MCF 10A (cell line): ENCODE data around the gene VWA3A. TPM values are rescaled to one million over a fixed set of nuclear protein-coding genes. Genes with fewer than 3 reads are reported as not detected.
"Not testable (repeated sequence)": the region's sequence is repeated elsewhere in the genome, so short reads cannot be mapped to it uniquely, and the experiment has no call there.

ENCODE experiments used
- BruUV-seq: library from RNA; stranded (reverse); fragments of 400-500 nt; replicated peaks from 2 replicates; lab custom pipeline; 2021; lab: Mats Ljungman, UMichigan
- CTCF ChIA-PET: fragments of 300-600 bp; sonication (Branson Sonifier 250); formaldehyde crosslinking; extraction: SDS; loops from one replicate; lab custom pipeline; 2021; ENCODE audit warnings: antibody characterized with exemption, inconsistent platforms; lab: Yijun Ruan, JAX
- POLR2A ChIA-PET: fragments of 300-600, 350-650 bp; sonication (Branson Sonifier 250); formaldehyde crosslinking; extraction: SDS; loops from one replicate; lab custom pipeline; 2020; ENCODE audit warnings: antibody characterized with exemption, inconsistent platforms; lab: Yijun Ruan, JAX
- DNase-seq: peaks from one replicate; pipeline ENCODE4 v3.0.0-alpha.2; 2018; ENCODE audit not compliant: unreplicated experiment
- H3K27ac Mint-ChIP-seq: one replicate; pipeline ENCODE4 v1.8.0; 2022; ENCODE audit warnings: mild to moderate bottlenecking, low read depth, mixed read lengths; ENCODE audit not compliant: unreplicated experiment
- H3K27me3 Mint-ChIP-seq: one replicate; pipeline ENCODE4 v1.8.0; 2022; ENCODE audit warnings: mixed read lengths; ENCODE audit not compliant: insufficient read depth, unreplicated experiment
- H3K36me3 Mint-ChIP-seq: one replicate; pipeline ENCODE4 v1.8.0; 2022; ENCODE audit warnings: mild to moderate bottlenecking, moderate library complexity, mixed read lengths; ENCODE audit not compliant: insufficient read depth, unreplicated experiment
- H3K4me1 Mint-ChIP-seq: one replicate; pipeline ENCODE4 v1.8.0; 2022; ENCODE audit warnings: mixed read lengths; ENCODE audit not compliant: insufficient read depth, unreplicated experiment
- H3K4me3 Mint-ChIP-seq: one replicate; pipeline ENCODE4 v1.8.0; 2022; ENCODE audit warnings: mild to moderate bottlenecking, moderate library complexity, mixed read lengths; ENCODE audit not compliant: unreplicated experiment
- H3K9me3 Mint-ChIP-seq: one replicate; pipeline ENCODE4 v1.8.0; 2022; ENCODE audit warnings: mixed read lengths; ENCODE audit not compliant: unreplicated experiment
- intact Hi-C: fragments of 100-400 bp; cut with micrococcal nuclease; formaldehyde crosslinking; loops from 2 replicates; pipeline ENCODE4 v1.14.1; 2022
- total RNA-seq: library from RNA; stranded (reverse); gene quantifications from 2 replicates; pipeline ENCODE4 v1.2.3, GENCODE V29; 2022
- TF ChIP-seq, protein P1 (sequence below): fragments of 200-600 bp; IDR thresholded peaks from one replicate; pipeline ENCODE4 v1.8.0; 2022; ENCODE audit warnings: antibody characterized with exemption, mild to moderate bottlenecking; ENCODE audit not compliant: unreplicated experiment

The VWA3A gene
- total RNA-seq, 1 experiment from 2014 or later: not detected

DNA sequence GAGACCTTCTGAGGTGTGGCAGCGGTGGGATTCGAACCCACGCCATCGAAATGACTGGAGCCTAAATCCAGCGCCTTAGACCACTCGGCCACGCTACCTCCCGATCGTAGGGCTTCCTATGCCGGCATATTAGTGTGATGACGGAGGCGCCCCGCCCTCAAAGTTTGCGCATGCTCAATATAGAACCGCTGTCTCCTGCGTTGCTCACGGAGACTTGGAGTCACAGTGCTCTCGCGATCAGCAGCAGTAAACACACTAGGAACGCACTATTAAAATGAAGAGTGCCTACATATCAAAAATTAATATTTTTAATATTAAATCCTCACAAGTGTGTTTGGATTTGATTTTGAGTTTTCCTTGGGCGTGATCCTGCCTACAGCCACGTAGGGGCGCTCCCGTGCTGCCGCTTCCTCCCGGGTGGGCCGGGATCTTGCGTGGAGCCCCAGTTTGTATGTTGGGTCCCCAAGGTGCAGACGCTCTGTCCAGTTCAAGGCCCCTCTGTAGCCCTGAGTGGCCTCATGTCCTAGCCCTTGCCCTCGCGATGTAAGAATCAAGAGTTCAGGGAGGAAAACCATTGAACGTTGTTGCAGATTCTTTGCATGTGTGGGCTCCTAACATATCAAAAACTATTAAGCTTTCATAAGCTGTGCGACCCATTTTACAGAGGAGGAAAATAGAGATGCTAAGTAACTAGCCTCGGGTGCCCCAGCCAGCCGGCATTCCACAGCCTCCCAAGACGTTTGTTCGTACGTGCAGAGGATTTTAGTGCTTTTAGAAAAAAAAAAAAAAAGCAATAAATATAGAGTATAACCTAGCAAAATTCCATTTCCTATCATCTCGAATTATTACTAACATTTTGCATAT, 103.6 kb downstream of the VWA3A start:
- H3K27me3 Mint-ChIP-seq: no peaks in the 10 kb centered on the region
- no peaks in the 10 kb centered on the region for H3K9me3 Mint-ChIP-seq
- H3K27ac Mint-ChIP-seq: peak overlapping the region; percentile 40
- peaks cover 13% of the 10 kb centered on the region for H3K36me3 Mint-ChIP-seq
- BruUV-seq: no TSS peak
- peaks cover 34% of the 10 kb centered on the region for H3K4me1 Mint-ChIP-seq
- intact Hi-C loops: loop anchor here (1.0 kb wide), 1 partner anchor 101 kb away; the partner anchor contains the start of gene POLR3E
- ChIA-PET CTCF (interaction anchor here (0.6 to 8.7 kb wide), 16 partner anchors 8 to 538 kb away, joined by 3 to 64 read pairs (median 4); partner anchors contain the start of gene POLR3E), POLR2A (interaction anchor here (0.6 to 3.1 kb wide), 7 partner anchors 8 to 178 kb away, joined by 3 to 20 read pairs (median 4); partner anchors contain the start of gene POLR3E)
- DNase-seq: peak; percentile 91
- TF ChIP-seq, protein P1, sequence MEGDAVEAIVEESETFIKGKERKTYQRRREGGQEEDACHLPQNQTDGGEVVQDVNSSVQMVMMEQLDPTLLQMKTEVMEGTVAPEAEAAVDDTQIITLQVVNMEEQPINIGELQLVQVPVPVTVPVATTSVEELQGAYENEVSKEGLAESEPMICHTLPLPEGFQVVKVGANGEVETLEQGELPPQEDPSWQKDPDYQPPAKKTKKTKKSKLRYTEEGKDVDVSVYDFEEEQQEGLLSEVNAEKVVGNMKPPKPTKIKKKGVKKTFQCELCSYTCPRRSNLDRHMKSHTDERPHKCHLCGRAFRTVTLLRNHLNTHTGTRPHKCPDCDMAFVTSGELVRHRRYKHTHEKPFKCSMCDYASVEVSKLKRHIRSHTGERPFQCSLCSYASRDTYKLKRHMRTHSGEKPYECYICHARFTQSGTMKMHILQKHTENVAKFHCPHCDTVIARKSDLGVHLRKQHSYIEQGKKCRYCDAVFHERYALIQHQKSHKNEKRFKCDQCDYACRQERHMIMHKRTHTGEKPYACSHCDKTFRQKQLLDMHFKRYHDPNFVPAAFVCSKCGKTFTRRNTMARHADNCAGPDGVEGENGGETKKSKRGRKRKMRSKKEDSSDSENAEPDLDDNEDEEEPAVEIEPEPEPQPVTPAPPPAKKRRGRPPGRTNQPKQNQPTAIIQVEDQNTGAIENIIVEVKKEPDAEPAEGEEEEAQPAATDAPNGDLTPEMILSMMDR: peak; percentile 92
- H3K4me3 Mint-ChIP-seq: peak overlapping the region; percentile 74

- not testable (repeated sequence) for H3K27ac Mint-ChIP-seq, H3K9me3 Mint-ChIP-seq, H3K27me3 Mint-ChIP-seq, DNase-seq, BruUV-seq
- intact Hi-C loops: loop anchor here (1.0 kb wide), 1 partner anchor 101 kb away; the partner anchor contains the start of gene POLR3E
- Mint-ChIP-seq H3K4me3 (peak overlapping the region; percentile 74), H3K36me3 (peaks cover 13% of the 10 kb centered on the region), H3K4me1 (peaks cover 32% of the 10 kb centered on the region)
- CTCF ChIA-PET: interaction anchor here (0.6 to 6.4 kb wide), 7 partner anchors 8 to 122 kb away, joined by 3 to 35 read pairs (median 5); no protein-coding TSS in a partner anchor
- POLR2A ChIA-PET: interaction anchor here (0.7 to 3.1 kb wide), 6 partner anchors 11 to 177 kb away, joined by 3 to 20 read pairs (median 4); partner anchors contain the start of gene POLR3E
Measured at GRCh38 chr16:22196559-22197168, 104.3 kb downstream of the VWA3A start.

DNA sequence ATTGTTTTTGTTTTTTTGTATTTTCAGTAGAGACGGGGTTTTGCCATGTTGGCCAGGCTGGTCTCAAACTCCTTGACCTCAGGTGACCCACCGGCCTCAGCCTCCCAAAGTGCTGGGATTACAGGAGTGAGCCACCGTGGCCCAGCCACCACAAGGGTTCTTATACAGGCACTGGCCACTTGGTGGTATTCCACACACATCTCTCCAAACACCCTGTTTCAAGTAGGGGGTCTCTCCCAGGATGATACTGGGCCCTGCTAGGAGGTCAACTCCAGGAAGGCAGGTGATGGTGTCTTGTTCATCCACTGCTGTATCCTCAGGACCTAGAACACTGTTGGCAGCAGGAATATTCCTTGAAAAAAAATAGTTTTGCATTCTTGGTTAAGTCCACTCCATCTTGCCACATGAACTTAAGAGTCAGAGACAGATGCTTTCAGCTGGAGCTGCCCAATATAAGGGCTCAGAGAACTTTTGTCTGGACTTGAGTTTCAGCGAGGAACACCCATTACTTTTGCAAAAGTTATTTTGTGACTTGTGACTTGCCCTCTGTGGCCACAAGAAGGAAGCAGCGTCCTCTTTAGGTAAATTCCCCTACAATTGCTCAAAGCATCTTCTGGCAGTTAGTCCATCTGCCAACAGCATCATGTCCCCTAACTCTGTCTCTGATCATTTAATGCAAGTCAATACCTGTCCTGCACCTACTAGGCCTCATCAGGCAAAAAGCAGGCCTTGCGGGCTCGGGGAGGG, 106.4 kb downstream of the VWA3A start:
- no TSS peak for BruUV-seq
- intact Hi-C loops: no loop called here
- CTCF ChIA-PET: interaction anchor here (0.6 to 6.4 kb wide), 8 partner anchors 10 to 162 kb away, joined by 3 to 35 read pairs (median 4); no protein-coding TSS in a partner anchor
- Mint-ChIP-seq H3K27me3 (no peaks in the 10 kb centered on the region), H3K27ac (peak overlapping the region; percentile 86), H3K4me1 (peaks cover 23% of the 10 kb centered on the region), H3K36me3 (peaks cover 13% of the 10 kb centered on the region), H3K9me3 (no peaks in the 10 kb centered on the region), H3K4me3 (peak overlapping the region; percentile 29)
- DNase-seq: peak; percentile 35
- POLR2A ChIA-PET: interaction anchor here (0.6 to 4.2 kb wide), 9 partner anchors 7 to 245 kb away, joined by 3 to 42 read pairs (median 4); partner anchors contain the start of genes MOSMO, POLR3E and UQCRC2
- TF ChIP-seq, protein P1: no peak

DNA sequence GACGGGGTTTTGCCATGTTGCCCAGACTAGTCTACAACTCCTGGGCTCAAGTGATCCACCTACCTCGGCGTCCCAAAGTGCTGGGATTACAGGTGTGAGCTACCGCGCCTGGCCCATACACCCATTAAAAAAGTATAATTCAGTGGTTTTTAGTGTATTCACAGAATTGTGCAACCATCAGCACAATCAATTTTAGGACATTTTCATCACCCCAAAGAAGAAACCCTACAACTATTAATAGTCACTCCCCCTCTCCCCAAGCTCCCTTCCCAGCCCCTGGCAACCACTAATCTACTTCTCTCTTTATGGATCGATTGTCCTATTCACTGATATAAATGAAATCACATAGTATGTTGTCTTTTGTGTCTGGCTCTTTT, 109.9 kb downstream of the VWA3A start:
- peak overlapping the region; percentile 54 for H3K27ac Mint-ChIP-seq
- no peaks in the 10 kb centered on the region for H3K36me3 Mint-ChIP-seq
- no peak for DNase-seq
- no peaks in the 10 kb centered on the region for H3K27me3 Mint-ChIP-seq
- H3K9me3 Mint-ChIP-seq: no peaks in the 10 kb centered on the region
- ChIA-PET POLR2A (interaction anchor here (1.6 to 10.0 kb wide), 3 partner anchors 11 to 95 kb away, joined by 4 to 104 read pairs (median 42); partner anchors contain the start of gene POLR3E), CTCF (interaction anchor here (0.9 to 6.4 kb wide), 6 partner anchors 9 to 119 kb away, joined by 3 to 35 read pairs (median 5); partner anchors contain the start of gene POLR3E)
- BruUV-seq: no TSS peak
- TF ChIP-seq, protein P1: no peak
- peaks cover 17% of the 10 kb centered on the region for H3K4me1 Mint-ChIP-seq
- intact Hi-C loops: no loop called here
- no peak overlapping the region for H3K4me3 Mint-ChIP-seq
